GM12878 (cell line): Measurements from ENCODE around the gene NELL1. TPM values are rescaled to one million over a fixed set of nuclear protein-coding genes. Genes with fewer than 3 reads are reported as not detected.

Experiments
- ATAC-seq: fragments of 200-7000 bp; cut with Tn5 transposase; 3 replicates; pipeline ENCODE4 v1.9.1; 2020; ENCODE audit warnings: mild to moderate bottlenecking, moderate library complexity
- BruUV-seq: library from RNA; stranded (reverse); fragments of 400-500 nt; replicated peaks from 2 replicates; lab custom pipeline; 2021; lab: Mats Ljungman, UMichigan
- CTCF ChIA-PET: fragments of 300-600 bp; sonication (Branson Sonifier 250); formaldehyde crosslinking; extraction: SDS; loops from one replicate; lab custom pipeline; 2021; ENCODE audit warnings: inconsistent platforms; lab: Yijun Ruan, JAX
- POLR2A ChIA-PET: fragments of 350-600 bp; formaldehyde crosslinking; extraction: SDS; loops from one replicate; lab custom pipeline; 2021; ENCODE audit warnings: inconsistent platforms; lab: Charles Lee
- RAD21 ChIA-PET: fragments of 300-600 bp; sonication (Branson Sonifier 250); formaldehyde crosslinking; loops from one replicate; lab custom pipeline; 2023; ENCODE audit warnings: antibody characterized with exemption; ENCODE audit not compliant: unreplicated experiment; lab: Charles Lee
- SMC1A ChIA-PET: fragments of 300-600 bp; sonication (Branson Sonifier 250); formaldehyde crosslinking; loops from one replicate; lab custom pipeline; 2023; ENCODE audit not compliant: unreplicated experiment, uncharacterized antibody; lab: Charles Lee
- DNase-seq: peaks from one replicate; pipeline ENCODE4 v3.0.0-alpha.2; 2011; ENCODE audit warnings: low read depth, low spot score
- FAIRE-seq: peaks from 3 replicates; lab custom pipeline; 2011; peaks lifted over from hg19 to GRCh38; lab: Jason Lieb, UNC
- H2AFZ ChIP-seq: 2 replicates; pipeline ENCODE4 v1.6.0; 2011; ENCODE audit warnings: low read depth, low read length, control low read depth; ENCODE audit not compliant: control insufficient read depth
- H3K27ac ChIP-seq: 2 replicates; pipeline ENCODE4 v1.5.1; 2011; ENCODE audit warnings: control low read depth; ENCODE audit not compliant: control insufficient read depth, insufficient read depth
- H3K27me3 ChIP-seq, 2 experiments: replicated peaks in 1 of 2; 2 replicates each; pipeline versions ENCODE4 v1.6.0 to v1.6.1; 2011; ENCODE audit warnings: low read length in 1 of 2; ENCODE audit not compliant: control insufficient read depth in 2 of 2, insufficient read depth in 2 of 2
- H3K36me3 ChIP-seq, 2 experiments: 2 replicates each; pipeline ENCODE4 v1.5.1; 2011; ENCODE audit warnings: low read length in 1 of 2; ENCODE audit not compliant: control insufficient read depth in 2 of 2, insufficient read depth in 2 of 2
- H3K4me1 ChIP-seq: 2 replicates; pipeline ENCODE4 v1.6.1; 2011; ENCODE audit warnings: mild to moderate bottlenecking, low read length, moderate library complexity, mixed read lengths; ENCODE audit not compliant: control insufficient read depth, insufficient read depth
- H3K4me2 ChIP-seq: 2 replicates; pipeline ENCODE4 v1.6.0; 2011; ENCODE audit warnings: control low read depth; ENCODE audit not compliant: control insufficient read depth, insufficient read depth
- H3K4me3 ChIP-seq: fragments of 200-600 bp; sonication (generic); 2 replicates; pipeline ENCODE4 v1.5.1; 2016
- H3K79me2 ChIP-seq: 2 replicates; pipeline ENCODE4 v1.6.0; 2011; ENCODE audit warnings: low read length; ENCODE audit not compliant: control insufficient read depth, insufficient read depth
- H3K9ac ChIP-seq: 2 replicates; pipeline ENCODE4 v1.8.0; 2011; ENCODE audit warnings: low read length, control low read depth, mixed read lengths; ENCODE audit not compliant: control insufficient read depth, insufficient read depth
- H3K9me3 ChIP-seq: replicated peaks from 3 replicates; pipeline ENCODE4 v1.5.1; 2011; ENCODE audit warnings: mild to moderate bottlenecking, low read length; ENCODE audit not compliant: control insufficient read depth, insufficient read depth
- H4K20me1 ChIP-seq: 2 replicates; pipeline ENCODE4 v1.6.0; 2011; ENCODE audit not compliant: control insufficient read depth, insufficient read depth
- ASH2L ChIP-seq: fragments of 300-600, 200-600 bp; sonication (generic); IDR thresholded peaks from 2 replicates; pipeline ENCODE4 v1.6.1; 2017; ENCODE audit warnings: low read depth, mild to moderate bottlenecking, borderline replicate concordance
- BCL11A ChIP-seq: IDR thresholded peaks from 2 replicates; pipeline ENCODE4 v1.6.1; 2011; ENCODE audit warnings: low read depth, low read length
- CTCF ChIP-seq, 3 experiments: IDR thresholded peaks in 2 of 3; conservative IDR thresholded peaks in 1 of 3; 2 replicates each; pipeline ENCODE4 v1.5.1; 2011; ENCODE audit warnings: low read depth in 3 of 3, low read length in 3 of 3, mild to moderate bottlenecking in 3 of 3, control low read depth in 2 of 3, moderate library complexity in 2 of 3, inconsistent platforms in 1 of 3, mixed read lengths in 1 of 3; ENCODE audit not compliant: control insufficient read depth in 2 of 3, insufficient read depth in 1 of 3; ENCODE audit errors: extremely low read depth in 1 of 3
- CUX1 ChIP-seq: IDR thresholded peaks from 2 replicates; pipeline ENCODE4 v1.6.1; 2012; ENCODE audit warnings: improper control_type of control experiment, low read depth, low read length; ENCODE audit not compliant: insufficient replicate concordance
- FOXM1 ChIP-seq: IDR thresholded peaks from 2 replicates; pipeline ENCODE4 v1.6.1; 2012; ENCODE audit warnings: low read depth, mild to moderate bottlenecking, inconsistent platforms, low read length, moderate library complexity
- HSF1 ChIP-seq: fragments of 150-350 bp; IDR thresholded peaks from 2 replicates; pipeline ENCODE4 v1.6.1; 2014; ENCODE audit warnings: mild to moderate bottlenecking, low read depth, low read length
- KLF5 ChIP-seq: fragments of 450-650 bp; IDR thresholded peaks from 2 replicates; pipeline ENCODE4 v1.6.1; 2014; ENCODE audit warnings: mild to moderate bottlenecking; ENCODE audit not compliant: partially characterized antibody
- MYC ChIP-seq: IDR thresholded peaks from 2 replicates; pipeline ENCODE4 v1.6.1; 2011; ENCODE audit warnings: mild to moderate bottlenecking, low read length, moderate library complexity, inconsistent platforms; ENCODE audit not compliant: insufficient read depth, insufficient replicate concordance, insufficient read length, severe bottlenecking
- NR2C1 ChIP-seq: fragments of 450-650 bp; IDR thresholded peaks from 2 replicates; pipeline ENCODE4 v1.6.1; 2017; ENCODE audit warnings: antibody characterized with exemption, mild to moderate bottlenecking, moderate library complexity
- SKIL ChIP-seq: fragments of 450-650 bp; IDR thresholded peaks from 2 replicates; pipeline ENCODE4 v1.6.1; 2017; ENCODE audit warnings: mild to moderate bottlenecking, low read depth, inconsistent platforms; ENCODE audit not compliant: poor library complexity, severe bottlenecking
- SMAD1 ChIP-seq: fragments of 450-650 bp; IDR thresholded peaks from 2 replicates; pipeline ENCODE4 v1.6.1; 2018; ENCODE audit warnings: mild to moderate bottlenecking, low read depth; ENCODE audit not compliant: partially characterized antibody
- SMAD5 ChIP-seq: IDR thresholded peaks from 2 replicates; pipeline ENCODE4 v1.6.1; 2016; ENCODE audit warnings: antibody characterized with exemption, low read depth
- SPI1 ChIP-seq: IDR thresholded peaks from 2 replicates; pipeline ENCODE4 v1.6.1; 2011; ENCODE audit warnings: low read depth, mild to moderate bottlenecking, low read length, moderate library complexity, borderline replicate concordance; ENCODE audit not compliant: insufficient read depth
- TBL1XR1 ChIP-seq: IDR thresholded peaks from 2 replicates; pipeline ENCODE4 v1.6.1; 2012; ENCODE audit warnings: low read depth, low read length, improper control_type of control experiment
- WGBS: methylation state at CpG from one replicate; pipeline ENCODE4 v1.1.6; 2016; ENCODE audit warnings: low lambda C conversion rate; ENCODE audit not compliant: insufficient replicate concordance, insufficient coverage; ENCODE audit errors: missing lambda C conversion rate; 5-methylcytosine and 5-hydroxymethylcytosine counted together
- in situ Hi-C: fragments of 300-500 bp; cut with MboI; formaldehyde crosslinking; loops from 9 replicates; pipeline ENCODE4 v1.14.3; 2018; ENCODE audit warnings: mixed read lengths
- intact Hi-C: fragments of 100-400 bp; cut with micrococcal nuclease; formaldehyde crosslinking; loops from one replicate; pipeline ENCODE4 v1.14.2; 2022; ENCODE audit not compliant: unreplicated experiment
- polyA plus RNA-seq, 11 experiments: library from polyadenylated mRNA; depleted of rRNA in 4 of 11; unstranded in 6 of 11; stranded (reverse) in 5 of 11; fragments of >200 nt; fragmentation: Nextera tagmentation in 4 of 11; fragmentation: Illumina TruSeq in 1 of 11; extraction: Ambion mirVana in 4 of 11; extraction: Trizol in 1 of 11; gene quantifications; 1 replicate in 1 of 11; 2 replicates in 10 of 11; pipeline versions ENCODE4 v1.2.1 to v1.2.3, GENCODE V29; 2011 to 2016; ENCODE audit warnings: inconsistent platforms in 2 of 11, missing spikeins in 2 of 11, low read depth in 1 of 11
- total RNA-seq, 4 experiments: library from RNA; depleted of rRNA in 3 of 4; stranded (reverse); fragments of >200 nt in 3 of 4; fragmentation: Illumina TruSeq in 1 of 4; extraction: Trizol in 1 of 4; gene quantifications; 2 replicates each; pipeline versions ENCODE4 v1.2.1 to v1.2.3, GENCODE V29; 2013 to 2021

Gene NELL1
- total and polyA plus RNA-seq, 10 of the 15 experiments (the other 5 are each of a cell fraction or from before 2014, with no cell fraction given): 0.02 to 0.12 TPM; not detected in 8

GRCh38 chr11:21113876-21114275, 444.5 kb downstream of the NELL1 start:
- Histone ChIP-seq H3K4me1 (no peaks in the 10 kb centered on the region), H3K79me2 (no peaks in the 10 kb centered on the region), H3K4me3 (no peak overlapping the region), H3K9ac (no peak overlapping the region), H3K27ac (no peak overlapping the region), H3K4me2 (no peak overlapping the region), H4K20me1 (no peaks in the 10 kb centered on the region), H3K27me3 (no peaks in the 10 kb centered on the region), H3K36me3 (no peaks in the 10 kb centered on the region), H2AFZ (no peak overlapping the region), H3K9me3 (no peaks in the 10 kb centered on the region)
- ATAC-seq: no peak
- DNase-seq: no peak
- in situ Hi-C loops (no loop called here), intact Hi-C loops (no loop called here)
- ChIA-PET SMC1A (no interaction called here), RAD21 (no interaction called here), CTCF (no interaction called here), POLR2A (no interaction called here)
- no TSS peak for BruUV-seq
- 0% methylated on average over 3 of the region's 3 CpGs for WGBS
- no peak for FAIRE-seq
- TF ChIP-seq ASH2L (no peak), HSF1 (no peak), FOXM1 (no peak), TBL1XR1 (no peak), NR2C1 (no peak), CTCF (IDR thresholded peaks at IDR 0.05 in 2 of 3, conservative IDR thresholded peaks at IDR 0.05 in 1 of 3; ENCODE audit: control insufficient read depth in 2 of 3, extremely low read depth in 1 of 3, insufficient read depth in 1 of 3, low read depth in 3 of 3, low read length in 3 of 3) (no peak), SPI1 (no peak), SMAD1 (no peak), BCL11A (no peak), KLF5 (no peak), SMAD5 (no peak), MYC (no peak), SKIL (no peak), CUX1 (no peak)
